AG09309 (cell line): Measurements from ENCODE around the gene MROH2B.

Source experiments
- DNase-seq: peaks from one replicate; pipeline ENCODE4 v3.0.0-alpha.2; 2010; ENCODE audit warnings: low read depth
- H3K4me3 ChIP-seq: 2 replicates; pipeline ENCODE4 v1.5.1; 2011; ENCODE audit warnings: mild to moderate bottlenecking, low read depth, low read length, moderate library complexity; ENCODE audit not compliant: control insufficient read depth
- CTCF ChIP-seq: IDR thresholded peaks from 2 replicates; pipeline ENCODE4 v1.5.1; 2011; ENCODE audit warnings: mild to moderate bottlenecking, low read depth, low read length, inconsistent platforms; ENCODE audit not compliant: insufficient read depth, control insufficient read depth; ENCODE audit errors: missing control alignments

Gene MROH2B

DNA sequence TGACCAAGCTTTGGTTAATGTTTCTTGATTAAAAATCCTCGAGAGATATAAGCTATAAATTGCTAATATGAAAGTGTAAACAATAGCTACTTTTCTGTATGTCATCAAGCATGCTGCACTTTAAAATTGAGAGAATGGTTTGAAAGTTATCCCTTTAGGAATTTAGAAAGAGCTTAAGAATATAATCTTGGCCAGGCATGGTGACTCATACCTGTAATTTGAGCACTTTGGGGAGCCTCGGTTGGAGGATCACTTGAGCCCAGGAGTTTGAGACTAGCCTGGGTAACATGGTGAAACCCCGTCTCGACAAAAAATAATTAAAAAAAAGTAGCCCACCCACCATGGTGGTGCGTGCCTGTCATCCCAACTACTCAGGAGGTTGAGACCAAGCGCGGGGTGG is 12.2 kb upstream of the MROH2B start:
- no peak for DNase-seq
- no peak for TF ChIP-seq CTCF
- no peak overlapping the region for H3K4me3 ChIP-seq

- no peak overlapping the region for H3K4me3 ChIP-seq
- TF ChIP-seq CTCF, result no peak
- DNase-seq, result no peak
These were observed 833 bp upstream of the MROH2B start for GRCh38 chr5:41071975-41072374.

- no peak for TF ChIP-seq CTCF
- no peak overlapping the region for H3K4me3 ChIP-seq
- DNase-seq, result no peak
These were observed 3.2 kb downstream of the MROH2B start for GRCh38 chr5:41067714-41068568.

GRCh38 chr5:41065691-41066335 is 5.3 kb downstream of the MROH2B start:
- no peak for DNase-seq
- TF ChIP-seq CTCF, result no peak
- H3K4me3 ChIP-seq, result no peak overlapping the region

GRCh38 chr5:41057940-41058339 is 13.2 kb downstream of the MROH2B start:
- DNase-seq, result no peak
- H3K4me3 ChIP-seq, result no peak overlapping the region
- TF ChIP-seq CTCF, result no peak

GRCh38 chr5:41057231-41057630 is 13.9 kb downstream of the MROH2B start:
- H3K4me3 ChIP-seq, result no peak overlapping the region
- TF ChIP-seq CTCF, result no peak
- DNase-seq, result no peak

GRCh38 chr5:41048986-41049385 is 22.2 kb downstream of the MROH2B start:
- TF ChIP-seq CTCF, result no peak
- no peak for DNase-seq
- no peak overlapping the region for H3K4me3 ChIP-seq
